Trophoblast cell (in vitro differentiated cells and primary cell): ENCODE measurements around the gene ARFGEF2. TPM values are rescaled to one million over a fixed set of nuclear protein-coding genes. Genes with fewer than 3 reads are reported as not detected.
A peak's percentile ranks its signal among the peaks of the same experiment; 100 is the strongest.

Experiments
- DNase-seq, 2 donors: peaks; one replicate each; pipeline ENCODE4 v3.0.0-alpha.2; 2016
- H2AFZ ChIP-seq: 2 replicates; pipeline ENCODE4 v1.6.1; 2013; ENCODE audit warnings: low read length, moderate library complexity, mild to moderate bottlenecking; ENCODE audit not compliant: insufficient read depth, poor library complexity
- H2AK5ac ChIP-seq: 2 replicates; pipeline ENCODE4 v1.6.1; 2013; ENCODE audit warnings: mild to moderate bottlenecking, low read length
- H2BK120ac ChIP-seq: 2 replicates; pipeline ENCODE4 v1.6.1; 2013; ENCODE audit warnings: low read length, mild to moderate bottlenecking, moderate library complexity; ENCODE audit not compliant: insufficient read depth, poor library complexity
- H2BK12ac ChIP-seq: 2 replicates; pipeline ENCODE4 v1.6.1; 2013; ENCODE audit warnings: mild to moderate bottlenecking, low read length, moderate library complexity
- H2BK5ac ChIP-seq: 2 replicates; pipeline ENCODE4 v1.6.1; 2013; ENCODE audit warnings: low read length, low read depth, moderate library complexity, mild to moderate bottlenecking; ENCODE audit not compliant: poor library complexity
- H3K14ac ChIP-seq: 2 replicates; pipeline ENCODE4 v1.6.1; 2013; ENCODE audit warnings: mild to moderate bottlenecking, low read length
- H3K18ac ChIP-seq: 2 replicates; pipeline ENCODE4 v1.6.1; 2013; ENCODE audit warnings: mild to moderate bottlenecking, low read length
- H3K23ac ChIP-seq: 2 replicates; pipeline ENCODE4 v1.6.1; 2013; ENCODE audit warnings: low read length
- H3K27ac ChIP-seq: 2 replicates; pipeline ENCODE4 v1.5.1; 2013; ENCODE audit warnings: low read depth, mild to moderate bottlenecking, inconsistent platforms, low read length, moderate library complexity
- H3K27me3 ChIP-seq: 2 replicates; pipeline ENCODE4 v1.6.1; 2013; ENCODE audit warnings: inconsistent platforms, mild to moderate bottlenecking, low read length, moderate library complexity; ENCODE audit not compliant: insufficient read depth
- H3K36me3 ChIP-seq, 2 experiments: 1 replicate in 1 of 2; 2 replicates in 1 of 2; pipeline ENCODE4 v1.6.1; 2013; ENCODE audit warnings: low read length in 2 of 2, mild to moderate bottlenecking in 2 of 2, moderate library complexity in 1 of 2; ENCODE audit not compliant: insufficient read depth in 2 of 2, control insufficient read depth in 1 of 2
- H3K4ac ChIP-seq: 2 replicates; pipeline ENCODE4 v1.6.1; 2013; ENCODE audit warnings: low read depth, mild to moderate bottlenecking, low read length, moderate library complexity
- H3K4me1 ChIP-seq, 2 experiments: 1 replicate in 1 of 2; 2 replicates in 1 of 2; pipeline ENCODE4 v1.6.1; 2013; ENCODE audit warnings: low read length in 2 of 2, mild to moderate bottlenecking in 2 of 2, moderate library complexity in 1 of 2; ENCODE audit not compliant: insufficient read depth in 2 of 2, control insufficient read depth in 1 of 2
- H3K4me2 ChIP-seq: 2 replicates; pipeline ENCODE4 v1.6.1; 2013; ENCODE audit warnings: inconsistent platforms, mild to moderate bottlenecking, low read length, moderate library complexity
- H3K4me3 ChIP-seq: 2 replicates; pipeline ENCODE4 v1.5.1; 2013; ENCODE audit warnings: mild to moderate bottlenecking, low read depth, low read length, inconsistent platforms
- H3K79me1 ChIP-seq: one replicate; pipeline ENCODE4 v1.6.1; 2013; ENCODE audit warnings: low read length
- H3K79me2 ChIP-seq: 2 replicates; pipeline ENCODE4 v1.6.1; 2013; ENCODE audit warnings: low read length, mild to moderate bottlenecking; ENCODE audit not compliant: control insufficient read depth, insufficient read depth, poor library complexity
- H3K9ac ChIP-seq: 2 replicates; pipeline ENCODE4 v1.6.1; 2013; ENCODE audit warnings: mild to moderate bottlenecking, low read length
- H3K9me3 ChIP-seq: 2 replicates; pipeline ENCODE4 v1.6.1; 2013; ENCODE audit warnings: low read depth, mild to moderate bottlenecking, control low read depth, inconsistent platforms, low read length; ENCODE audit not compliant: insufficient read depth
- H4K12ac ChIP-seq: 2 replicates; pipeline ENCODE4 v1.6.1; 2013; ENCODE audit warnings: low read depth, mild to moderate bottlenecking, low read length, moderate library complexity
- H4K8ac ChIP-seq: 2 replicates; pipeline ENCODE4 v1.6.1; 2013; ENCODE audit warnings: low read depth, mild to moderate bottlenecking, low read length, moderate library complexity
- H4K91ac ChIP-seq: one replicate; pipeline ENCODE4 v1.6.1; 2013; ENCODE audit warnings: low read depth, mild to moderate bottlenecking, low read length, moderate library complexity
- WGBS: extraction: QIAGEN DNeasy Blood & Tissue Kit; methylation state at CpG from one replicate; pipeline ENCODE4 v1.1.7; 2013; ENCODE audit warnings: missing lambda C conversion rate; ENCODE audit not compliant: insufficient read length, insufficient coverage; ENCODE audit errors: extremely low coverage; 5-methylcytosine and 5-hydroxymethylcytosine counted together
- polyA plus RNA-seq: library from polyadenylated mRNA; stranded (reverse); fragments of 200-250 nt; gene quantifications from 2 replicates; pipeline ENCODE4 v1.2.3, GENCODE V29; 2013

Gene ARFGEF2
- polyA plus RNA-seq = 11.8 and 12.1 TPM in 2 replicates

- no CpG with 5 or more reads among the region's 70 CpGs for WGBS
- DNase-seq = peak; percentile 93 to 98
- H2BK12ac ChIP-seq = peak within 1 kb of the TSS; percentile 11
Measured at GRCh38 chr20:48921168-48921882, at the start of gene ARFGEF2. Gene ARFGEF2 (plus strand): TSS chr20:48921711. CDS start chr20:48921890, 179 bp downstream.

GRCh38 chr20:48875233-48875913 lies 46.1 kb upstream of the ARFGEF2 start:
- Histone ChIP-seq H3K14ac (no peak overlapping the region), H3K79me1 (no peaks in the 10 kb centered on the region), H3K36me3 (no peaks in the 10 kb centered on the region), H4K12ac (no peak overlapping the region), H4K91ac (no peak overlapping the region), H3K4me1 (no peaks in the 10 kb centered on the region), H3K9me3 (no peaks in the 10 kb centered on the region), H3K4me3 (no peak overlapping the region), H2BK5ac (no peak overlapping the region), H2AFZ (no peak overlapping the region), H3K4ac (no peak overlapping the region), H3K9ac (no peak overlapping the region), H2BK120ac (no peak overlapping the region), H3K79me2 (no peaks in the 10 kb centered on the region), H3K27ac (no peak overlapping the region), H3K27me3 (no peaks in the 10 kb centered on the region), H2AK5ac (no peak overlapping the region), H2BK12ac (no peak overlapping the region), H3K4me2 (no peak overlapping the region), H4K8ac (no peak overlapping the region), H3K18ac (no peak overlapping the region), H3K23ac (no peak overlapping the region)
- WGBS = 100% methylated on average over 1 of the region's 17 CpGs
- DNase-seq = no peak

More at GRCh38 chr20:48921168-48921882, at the start of gene ARFGEF2:
- Histone ChIP-seq H3K23ac (no peak within 1 kb of the TSS), H3K4me3 (peak within 1 kb of the TSS; percentile 91), H2AFZ (peak within 1 kb of the TSS; percentile 58), H3K36me3 (no peaks in the 10 kb centered on the region), H3K14ac (peak within 1 kb of the TSS; percentile 95), H3K9ac (peak within 1 kb of the TSS; percentile 95), H3K79me1 (peaks cover 12% of the 10 kb centered on the region), H2BK120ac (peak within 1 kb of the TSS; percentile 73), H3K27me3 (no peaks in the 10 kb centered on the region), H2AK5ac (peak within 1 kb of the TSS; percentile 89), H4K91ac (peak within 1 kb of the TSS; percentile 94), H2BK5ac (peak within 1 kb of the TSS; percentile 89), H3K9me3 (no peaks in the 10 kb centered on the region), H3K27ac (peak within 1 kb of the TSS; percentile 88), H3K18ac (peak within 1 kb of the TSS; percentile 79), H4K8ac (peak within 1 kb of the TSS; percentile 95), H3K79me2 (peaks cover 8% of the 10 kb centered on the region), H3K4ac (peak within 1 kb of the TSS; percentile 94), H3K4me1 (peaks cover 3 to 4% of the 10 kb centered on the region in 2 experiments), H3K4me2 (peak within 1 kb of the TSS; percentile 65), H4K12ac (peak within 1 kb of the TSS; percentile 89)

- H4K91ac ChIP-seq = no peak overlapping the region
- no peaks in the 10 kb centered on the region for H3K36me3 ChIP-seq
- no peak overlapping the region for H2BK120ac ChIP-seq
- no CpG with 5 or more reads among the region's 5 CpGs for WGBS
- no peak overlapping the region for H3K23ac ChIP-seq
- H3K79me1 ChIP-seq = no peaks in the 10 kb centered on the region
- H3K18ac ChIP-seq = no peak overlapping the region
- no peak overlapping the region for H2BK5ac ChIP-seq
- no peak for DNase-seq
- no peak overlapping the region for H4K8ac ChIP-seq
- no peak overlapping the region for H3K4ac ChIP-seq
- H3K14ac ChIP-seq = no peak overlapping the region
- no peak overlapping the region for H2BK12ac ChIP-seq
- no peaks in the 10 kb centered on the region for H3K9me3 ChIP-seq
- no peak overlapping the region for H2AFZ ChIP-seq
- H3K79me2 ChIP-seq = no peaks in the 10 kb centered on the region
- H3K27ac ChIP-seq = no peak overlapping the region
- H4K12ac ChIP-seq = no peak overlapping the region
- no peak overlapping the region for H3K9ac ChIP-seq
- H2AK5ac ChIP-seq = no peak overlapping the region
- no peak overlapping the region for H3K4me3 ChIP-seq
- no peaks in the 10 kb centered on the region for H3K4me1 ChIP-seq
- no peak overlapping the region for H3K4me2 ChIP-seq
- H3K27me3 ChIP-seq = no peaks in the 10 kb centered on the region
Measured at GRCh38 chr20:48875914-48876240, 45.6 kb upstream of the ARFGEF2 start.

GRCh38 chr20:48877304-48877703 lies 44.2 kb upstream of the ARFGEF2 start:
- WGBS = no CpG with 5 or more reads among the region's 2 CpGs
- H3K79me2 ChIP-seq = no peaks in the 10 kb centered on the region

More at GRCh38 chr20:48877304-48877703, 44.2 kb upstream of the ARFGEF2 start:
- Histone ChIP-seq H3K14ac (no peak overlapping the region), H4K91ac (no peak overlapping the region), H3K4me2 (no peak overlapping the region), H2AFZ (no peak overlapping the region), H3K79me1 (no peaks in the 10 kb centered on the region), H4K8ac (no peak overlapping the region), H3K18ac (no peak overlapping the region), H2BK120ac (no peak overlapping the region), H4K12ac (no peak overlapping the region), H3K9me3 (no peaks in the 10 kb centered on the region), H3K27me3 (no peaks in the 10 kb centered on the region), H2BK5ac (no peak overlapping the region), H2AK5ac (no peak overlapping the region), H3K4ac (no peak overlapping the region), H3K23ac (no peak overlapping the region), H3K36me3 (no peaks in the 10 kb centered on the region), H3K4me3 (no peak overlapping the region), H3K9ac (no peak overlapping the region), H3K4me1 (no peaks in the 10 kb centered on the region), H2BK12ac (no peak overlapping the region), H3K27ac (no peak overlapping the region)
- no peak for DNase-seq
